Lower leg skin (tissue), 3 donors: ENCODE results near the gene HERC2.

Source experiments
- CTCF ChIP-seq, 3 donors: fragments of 450-650 bp; IDR thresholded peaks; one replicate each; pipeline ENCODE4 v1.5.1; 2016; ENCODE audit warnings: antibody characterized with exemption in 3 of 3, mild to moderate bottlenecking in 3 of 3, moderate library complexity in 2 of 3
- POLR2A ChIP-seq, 2 donors: fragments of 450-650 bp; IDR thresholded peaks; one replicate each; pipeline ENCODE4 v1.6.1; 2016 to 2017; ENCODE audit warnings: antibody characterized with exemption in 2 of 2, mild to moderate bottlenecking in 1 of 2, moderate library complexity in 1 of 2

GRCh38 chr15:28286031-28286430, 35.9 kb downstream of the HERC2 start:
- no peak for TF ChIP-seq CTCF (IDR thresholded peaks at IDR 0.05)
- TF ChIP-seq POLR2A (IDR thresholded peaks at IDR 0.05), result no peak
